Stimulated activated CD4-positive, alpha-beta T cell treated with anti-CD3 and anti-CD28 coated beads, Interleukin-15, amount 100 ng/mL, for 24 hours (primary cell): ENCODE results near the gene AHI1.
"Not testable (repeated sequence)": the region's sequence is repeated elsewhere in the genome, so short reads cannot be mapped to it uniquely, and the experiment has no call there.

Experiments
- DNase-seq: peaks from one replicate; pipeline ENCODE4 v3.0.0-alpha.2; 2020

Gene AHI1

DNA sequence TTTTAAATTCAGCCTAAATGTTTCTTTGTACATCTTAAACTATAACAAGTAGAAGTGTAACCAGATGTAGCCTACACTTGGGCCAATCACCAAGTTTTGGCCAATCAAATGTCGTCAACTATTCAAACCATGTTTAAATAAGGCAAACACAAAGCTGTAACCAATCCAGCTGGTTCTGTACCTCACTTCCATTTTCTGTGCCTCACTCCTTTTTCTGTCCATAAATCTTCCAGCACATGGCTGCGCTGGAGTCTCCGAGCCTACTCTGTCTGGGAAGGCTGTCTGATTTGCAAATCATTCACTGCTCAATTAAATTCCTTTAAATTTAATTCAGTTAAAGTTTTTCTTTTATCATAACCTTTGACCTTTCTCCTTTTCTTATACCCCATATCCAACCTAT lies 7.7 kb upstream of the AHI1 start:
- DNase-seq = no peak

DNA sequence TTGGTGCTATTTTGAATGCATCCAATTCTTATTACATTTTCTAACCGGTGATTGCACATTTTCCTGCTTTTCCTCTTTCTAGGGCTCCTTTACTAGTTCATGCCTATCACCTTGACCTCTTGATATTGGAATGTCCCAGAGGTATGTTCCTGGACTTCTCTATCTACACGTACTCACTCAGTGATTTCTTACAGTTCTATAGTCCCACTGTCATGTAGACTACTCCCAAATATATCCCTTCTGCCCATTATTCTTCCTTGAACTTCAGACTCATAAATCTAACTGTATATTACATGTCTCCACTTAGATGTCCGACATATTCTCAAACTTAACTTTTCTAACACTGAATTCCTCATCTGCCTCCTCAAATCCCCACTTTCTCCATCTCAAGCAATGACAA lies 7.2 kb upstream of the AHI1 start:
- no peak for DNase-seq

DNA sequence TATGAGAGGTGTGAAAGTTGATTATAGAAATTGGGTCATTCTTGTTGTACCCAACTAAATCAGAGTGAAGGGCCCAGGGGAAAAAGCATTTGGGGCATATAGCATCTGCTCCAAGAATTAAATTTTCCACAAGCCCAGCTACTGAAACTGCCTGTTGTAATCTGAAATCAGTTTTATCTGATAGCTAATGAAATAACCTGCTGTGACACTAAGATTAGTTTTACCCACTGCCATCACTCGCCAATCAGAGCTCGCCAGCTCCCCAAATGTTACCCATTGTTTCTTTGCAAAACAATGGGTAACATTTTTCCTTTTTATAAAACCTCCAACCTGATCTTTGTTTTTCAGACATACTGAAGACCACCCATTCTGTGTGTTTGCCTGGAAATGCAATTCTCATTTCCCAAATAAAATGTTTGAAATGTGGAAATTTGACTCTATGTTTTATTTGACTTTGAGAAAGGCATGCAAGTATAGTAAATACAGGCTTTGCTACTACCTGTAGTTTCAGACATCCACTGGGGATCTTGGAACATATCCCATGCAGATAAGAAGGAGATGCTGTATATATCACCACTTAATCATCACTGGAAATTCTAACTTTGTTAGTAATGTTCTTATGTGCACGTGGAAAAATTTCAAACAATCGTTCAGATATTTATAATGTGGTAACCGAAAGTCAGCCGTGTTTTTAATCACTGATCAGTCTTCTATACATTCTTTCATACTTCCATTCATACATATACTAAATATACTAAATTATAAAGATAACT lies 6.3 kb upstream of the AHI1 start:
- DNase-seq = no peak

DNA sequence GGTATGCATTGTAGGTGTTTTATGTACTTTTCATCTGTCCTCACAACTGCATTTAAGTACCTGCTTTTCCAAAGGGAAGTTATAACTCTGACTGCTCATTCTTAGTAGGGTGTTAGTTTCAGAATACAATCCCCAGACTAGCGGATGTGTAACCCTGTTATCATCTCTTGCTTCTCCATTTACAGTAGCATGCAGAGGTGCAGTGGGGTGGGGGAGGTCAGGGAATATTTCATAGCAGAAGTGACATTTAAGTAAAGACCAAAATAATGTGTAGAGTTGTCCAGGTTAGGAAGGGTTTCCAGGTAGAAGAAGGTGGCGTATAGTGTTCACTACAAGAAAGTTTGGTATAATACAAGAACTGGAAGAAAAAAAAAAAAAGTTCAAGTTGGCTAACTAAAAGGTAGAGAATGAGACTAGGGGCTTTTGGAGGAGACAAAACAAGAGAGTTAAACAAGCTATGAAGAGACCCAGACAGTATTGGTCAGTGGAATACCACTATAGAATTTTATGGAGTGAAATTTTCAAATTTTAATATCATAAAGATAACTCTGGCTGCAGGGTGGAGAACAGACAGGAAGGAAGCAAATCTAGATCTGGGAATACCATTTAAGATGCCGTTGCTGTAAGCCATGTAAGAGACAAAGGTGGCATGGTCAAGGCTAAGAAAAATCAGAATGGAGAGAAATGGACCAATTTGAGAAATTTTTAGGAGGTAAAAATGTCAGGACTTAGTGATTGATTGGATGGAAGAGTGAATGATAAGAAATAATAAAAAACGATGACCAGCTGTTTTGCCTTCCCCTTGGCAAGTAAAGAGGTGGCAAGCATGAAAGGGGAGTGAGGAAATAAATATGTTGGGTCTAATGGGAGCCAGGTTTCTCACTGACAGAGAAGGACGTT lies 2.2 kb upstream of the AHI1 start:
- no peak for DNase-seq

DNA sequence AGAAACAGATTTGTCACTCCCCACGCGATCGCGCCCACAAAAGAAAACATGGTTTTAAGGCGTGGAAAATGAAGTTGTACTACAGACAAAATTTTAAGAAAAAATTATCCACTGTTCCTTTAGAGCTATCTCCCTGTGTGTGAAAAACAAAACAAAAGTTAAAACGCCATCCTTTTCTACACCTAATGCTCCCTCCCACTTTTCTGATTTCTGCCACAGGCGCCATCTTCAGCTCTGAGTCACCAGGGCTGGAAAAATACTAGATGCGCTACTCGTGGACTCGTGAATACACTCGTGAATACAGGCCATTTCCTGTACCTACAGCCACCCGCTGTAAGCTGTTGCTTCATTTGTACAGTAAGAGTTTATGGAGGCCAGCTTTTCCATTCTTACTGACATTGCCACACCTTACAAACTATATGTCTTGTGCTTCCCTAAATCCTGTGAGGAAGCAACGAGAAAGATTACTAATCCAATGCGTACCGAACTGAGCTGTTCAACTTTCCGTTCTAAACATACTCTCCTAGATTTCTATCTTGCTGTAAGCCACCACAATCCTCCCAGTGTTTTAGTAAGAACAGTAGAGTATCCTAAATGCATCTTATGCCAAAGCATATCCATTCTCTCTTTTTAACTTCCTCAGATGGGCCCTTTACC lies 773 bp upstream of the AHI1 start:
- DNase-seq = peak; percentile 74

DNA sequence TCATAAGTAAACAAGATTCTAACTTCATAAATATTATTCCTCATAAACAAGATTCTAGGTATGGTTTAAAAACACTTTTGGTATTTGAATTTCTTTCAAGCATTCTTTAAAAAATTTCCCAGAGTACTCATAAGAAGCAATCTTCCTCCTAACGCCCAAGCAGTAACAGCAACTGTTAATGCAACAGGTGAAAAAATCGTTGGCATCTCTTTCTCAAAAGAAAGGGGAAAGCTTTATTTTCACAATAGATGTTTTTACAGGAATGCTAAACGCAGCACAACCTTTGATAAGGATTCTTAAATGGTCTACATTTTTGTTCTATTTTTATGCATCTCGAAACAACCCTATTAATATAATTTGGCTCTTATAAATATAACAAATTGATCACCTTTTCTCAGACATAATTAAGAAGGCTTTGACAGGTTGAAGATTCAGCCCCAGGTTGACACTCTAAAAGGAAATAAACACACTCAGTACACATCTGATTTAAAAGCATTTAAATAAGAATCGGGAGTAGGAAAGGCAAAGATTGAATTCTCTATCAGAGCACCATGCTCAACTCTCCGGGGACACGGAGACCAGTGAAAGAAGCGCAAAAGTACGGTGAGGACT lies 634 bp downstream of the AHI1 start:
- no peak for DNase-seq

DNA sequence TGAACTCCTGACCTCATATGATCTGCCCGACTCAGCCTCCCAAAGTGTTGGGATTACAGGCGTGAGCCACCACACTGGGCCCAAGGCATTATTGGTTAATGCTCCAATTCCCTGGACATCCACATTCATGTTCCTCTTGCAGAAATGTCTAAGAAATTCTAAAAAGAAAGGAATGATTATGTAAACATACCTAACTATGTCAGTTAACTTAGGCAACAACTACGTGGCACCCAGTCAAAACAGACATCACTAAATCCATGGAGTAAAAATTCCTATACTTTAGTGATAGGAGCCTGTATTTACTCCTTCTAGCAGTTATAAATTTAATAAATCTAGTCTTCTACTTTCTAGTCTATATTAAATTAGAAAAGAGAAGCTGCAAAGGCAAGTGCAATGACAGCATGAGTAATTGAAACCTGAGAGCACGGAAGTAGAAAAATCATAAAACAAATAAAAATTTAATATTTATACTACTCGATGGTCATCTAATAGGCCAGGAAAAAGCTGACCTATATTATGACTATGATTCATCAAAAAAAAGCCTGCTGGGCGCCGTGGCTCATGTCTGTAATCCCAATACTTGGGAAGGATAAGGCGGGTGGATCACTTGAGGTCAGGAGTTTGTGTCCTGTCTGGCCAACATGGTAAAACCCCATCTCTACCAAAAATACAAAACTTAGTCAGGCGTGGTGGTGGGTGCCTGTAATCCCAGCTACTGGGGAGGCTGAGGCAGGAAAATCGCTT lies 4.2 kb downstream of the AHI1 start:
- no peak for DNase-seq

DNA sequence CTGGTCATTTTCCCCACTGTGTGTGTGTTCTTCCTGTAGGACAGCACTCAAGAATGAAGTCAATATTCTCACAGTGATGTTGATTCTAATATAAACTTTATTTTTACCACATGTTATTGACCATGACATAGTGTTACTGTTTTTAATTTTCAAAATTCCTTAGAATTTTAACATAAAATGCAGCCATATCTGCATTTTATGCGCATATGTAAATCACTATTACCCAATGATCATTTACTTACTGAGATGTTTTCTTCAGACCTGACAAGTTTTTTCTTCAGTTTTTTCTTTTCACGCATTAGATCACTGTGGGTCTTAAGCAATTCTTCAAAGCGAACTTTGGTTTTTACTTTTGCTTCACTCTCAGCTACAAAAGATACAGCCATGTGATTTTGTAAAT lies 7.2 kb downstream of the AHI1 start:
- no peak for DNase-seq

DNA sequence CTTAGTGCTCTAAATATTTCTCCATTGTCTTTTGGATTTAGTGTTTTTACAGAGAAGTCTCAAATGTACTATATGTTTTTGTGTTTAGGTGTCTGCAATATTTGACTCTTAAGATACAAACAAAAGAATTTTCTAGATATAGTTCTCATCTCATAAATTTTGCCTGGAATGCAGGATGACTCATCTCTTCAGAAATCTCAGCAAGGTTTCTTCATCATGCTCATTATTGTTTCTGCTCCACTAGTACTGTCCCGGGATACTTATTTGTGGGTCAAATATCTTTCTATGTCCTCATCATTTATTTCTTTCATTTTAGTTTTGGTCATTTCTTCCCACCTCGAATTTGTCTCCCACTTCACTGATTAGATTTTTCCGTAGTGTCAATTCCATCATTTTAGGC lies 9.5 kb downstream of the AHI1 start:
- no peak for DNase-seq

DNA sequence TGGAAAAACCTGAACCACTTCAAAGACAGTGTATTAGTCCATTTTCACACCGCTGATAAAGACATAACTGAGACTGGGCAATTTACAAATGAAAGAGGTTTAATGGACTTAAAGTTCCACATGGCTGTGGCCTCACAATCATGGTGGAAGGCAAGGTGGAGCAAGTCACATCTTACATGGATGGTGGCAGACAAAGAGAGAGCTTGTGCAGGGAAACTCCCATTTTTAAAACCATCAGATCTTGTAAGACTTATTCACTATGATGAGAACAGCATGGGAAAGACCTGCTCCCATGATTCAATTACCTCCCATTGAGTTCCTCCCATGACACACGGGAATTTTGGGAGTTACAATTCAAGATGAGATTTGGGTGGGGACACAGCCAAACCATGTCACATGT lies 13.6 kb downstream of the AHI1 start:
- not testable (repeated sequence) for DNase-seq

DNA sequence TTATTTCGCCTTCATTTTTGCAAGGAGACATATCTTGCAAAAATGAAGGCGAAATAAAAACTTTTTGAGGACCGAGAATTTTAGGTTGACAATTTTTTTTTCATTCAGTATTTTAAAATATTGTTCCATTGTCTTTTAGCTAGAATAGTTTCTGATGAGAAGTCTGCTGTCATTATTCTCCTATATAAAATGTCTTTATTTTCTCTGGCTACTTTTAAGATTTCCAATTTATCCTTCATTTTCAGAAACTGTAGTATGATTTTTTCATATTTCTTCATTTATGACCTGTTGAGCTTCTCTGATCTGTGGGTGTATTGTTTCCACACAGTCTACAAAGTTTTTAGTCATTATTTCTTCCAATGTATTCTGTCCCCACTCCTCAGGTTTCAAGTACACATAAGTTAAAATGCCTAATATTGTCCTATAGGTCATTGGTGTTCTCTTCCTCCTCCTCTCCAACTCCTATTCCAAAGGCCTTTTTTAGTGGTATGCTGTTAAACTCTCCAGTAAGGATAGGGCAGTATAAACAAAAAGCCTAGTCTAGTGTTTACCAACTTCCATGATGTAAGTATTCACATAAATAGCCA lies 15.7 kb downstream of the AHI1 start:
- no peak for DNase-seq

DNA sequence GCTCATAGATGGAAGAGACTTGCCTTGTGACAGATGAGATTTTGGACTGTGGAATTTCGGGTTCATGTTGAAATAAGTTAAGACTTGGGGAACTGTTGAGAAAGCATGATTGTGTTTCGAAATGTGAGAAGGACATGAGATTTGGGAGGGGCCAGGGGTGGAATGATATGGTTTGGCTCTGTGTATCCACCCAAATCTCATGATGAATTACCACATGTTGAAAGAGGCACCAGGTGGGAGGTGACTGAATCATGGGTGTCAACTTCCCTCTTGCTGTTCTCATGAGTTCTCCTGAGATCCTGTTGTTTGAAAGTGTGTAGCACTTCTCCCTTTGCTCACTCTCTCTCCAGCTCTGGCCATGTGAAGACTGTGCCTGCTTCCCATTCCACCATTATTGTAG lies 17.9 kb downstream of the AHI1 start:
- no peak for DNase-seq

DNA sequence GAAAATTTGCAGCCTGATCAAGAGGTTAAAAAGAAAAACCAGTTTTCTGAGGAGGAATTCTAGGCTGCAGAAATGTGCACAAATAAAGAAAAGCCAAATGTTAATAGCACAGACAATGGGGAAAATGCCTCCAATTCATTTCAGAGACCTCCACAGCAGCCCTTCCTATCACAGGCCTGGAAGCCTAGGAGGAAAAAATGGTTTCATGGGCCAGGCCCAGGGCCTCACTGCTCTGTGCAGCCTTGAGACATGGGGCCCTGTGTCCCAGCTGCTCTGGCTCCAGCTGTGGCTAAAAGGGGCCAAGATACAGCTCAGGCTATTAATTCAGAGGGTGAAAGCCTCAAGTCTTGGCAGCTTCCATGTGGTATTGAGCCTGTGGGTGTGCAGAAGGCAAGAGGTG lies 18.9 kb downstream of the AHI1 start:
- DNase-seq = no peak

DNA sequence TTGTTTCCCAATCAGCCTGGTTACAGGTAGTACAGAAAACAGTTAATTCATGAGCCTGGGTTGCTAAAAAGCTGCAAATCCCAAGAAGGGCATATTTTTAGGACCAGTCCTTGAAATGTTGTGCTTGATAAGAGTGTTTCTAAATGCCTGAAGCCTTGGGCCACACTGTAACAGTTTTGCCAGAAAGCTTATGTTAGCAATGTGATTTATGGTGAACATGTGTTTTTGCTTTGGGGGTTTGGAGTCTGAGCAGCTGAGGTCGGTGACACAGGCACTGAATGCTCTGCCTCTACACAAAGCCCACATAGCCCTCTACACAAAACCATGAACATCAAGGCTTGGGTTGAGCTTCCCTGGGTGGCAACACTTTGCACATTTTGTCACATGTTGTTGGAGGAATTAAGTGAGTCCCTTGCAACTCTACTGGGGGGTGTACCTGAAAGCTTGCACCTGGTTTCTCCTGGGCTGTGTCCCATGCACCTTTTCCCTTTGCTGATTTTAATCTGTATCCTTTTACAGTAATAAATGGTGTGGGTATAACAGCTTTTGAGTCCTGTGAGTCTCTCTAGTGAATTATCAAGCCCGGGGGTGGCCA lies 22.2 kb downstream of the AHI1 start:
- no peak for DNase-seq

DNA sequence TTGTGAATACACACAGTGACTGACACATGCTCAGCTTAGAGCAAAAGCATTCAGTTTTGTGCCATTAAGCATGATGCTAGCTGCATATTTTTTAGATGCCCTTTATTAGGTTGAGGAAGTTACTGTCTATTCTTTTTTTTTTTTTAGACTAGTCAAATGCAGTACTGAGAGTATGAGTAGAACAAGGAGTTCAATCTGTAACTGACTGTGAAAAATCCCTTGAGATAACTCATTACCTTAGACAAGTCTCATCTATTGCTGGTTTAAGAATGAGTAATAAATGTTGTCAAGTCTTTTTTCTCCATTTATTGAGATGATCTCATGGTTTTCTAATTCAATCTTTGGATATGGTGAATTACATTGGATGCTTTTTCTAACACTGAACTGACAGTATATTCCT lies 23.2 kb downstream of the AHI1 start:
- no peak for DNase-seq

DNA sequence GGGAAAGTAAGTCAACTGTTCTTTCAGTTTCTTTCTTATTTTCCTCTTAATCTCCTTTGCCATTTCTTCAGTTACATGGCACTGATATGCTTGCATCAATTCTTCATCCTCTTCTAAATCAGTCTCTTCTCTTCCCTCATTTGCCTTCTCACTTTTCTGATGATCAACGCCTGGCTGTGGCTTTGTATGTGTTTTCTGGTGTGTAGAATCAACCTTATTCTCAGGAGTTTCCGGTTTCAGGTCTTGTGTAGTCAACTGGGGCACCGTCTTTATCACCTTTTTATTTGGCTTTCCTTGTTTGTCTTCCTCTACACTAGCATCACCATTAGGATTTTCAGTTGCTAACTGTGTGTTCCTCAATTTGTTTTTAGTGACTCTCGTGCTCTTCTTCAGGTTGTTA lies 31.6 kb downstream of the AHI1 start:
- no peak for DNase-seq

DNA sequence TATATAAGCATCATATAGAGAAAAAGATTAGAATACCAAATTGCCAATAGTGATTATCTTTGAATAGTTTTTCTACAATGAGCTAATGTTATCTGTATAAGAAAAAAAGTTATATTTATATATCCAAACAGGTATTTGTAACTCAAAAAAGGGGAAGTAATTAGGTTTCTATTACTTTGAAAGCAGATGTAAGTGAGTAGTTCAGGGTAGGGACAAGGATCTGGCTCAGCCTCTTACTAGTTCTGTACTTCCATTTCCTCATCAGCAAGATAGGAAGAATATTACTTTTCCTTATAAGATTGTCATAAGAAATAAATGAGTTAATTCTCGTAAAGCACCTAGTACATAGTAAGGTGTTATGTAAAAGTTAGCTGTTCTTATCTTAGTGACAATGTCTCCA lies 32.2 kb downstream of the AHI1 start:
- DNase-seq = no peak

DNA sequence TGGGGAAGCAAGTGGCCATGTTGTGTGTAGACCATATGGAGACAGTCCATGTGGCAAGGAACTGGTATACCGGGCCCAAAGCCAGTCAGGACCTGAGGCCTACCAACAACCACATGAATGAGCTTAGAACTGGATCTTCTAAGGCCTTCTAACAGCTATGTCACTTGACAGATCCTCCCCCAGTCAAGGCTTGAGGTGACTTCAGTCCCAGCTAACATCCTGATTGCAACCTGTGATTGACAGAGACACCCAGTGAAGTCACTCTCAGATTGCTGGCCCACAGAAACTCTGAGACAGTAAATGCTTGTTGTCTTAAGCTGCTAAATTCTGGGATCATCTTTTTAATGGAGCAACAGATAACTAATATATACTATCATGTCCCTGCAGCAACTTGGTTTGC lies 32.9 kb downstream of the AHI1 start:
- no peak for DNase-seq

DNA sequence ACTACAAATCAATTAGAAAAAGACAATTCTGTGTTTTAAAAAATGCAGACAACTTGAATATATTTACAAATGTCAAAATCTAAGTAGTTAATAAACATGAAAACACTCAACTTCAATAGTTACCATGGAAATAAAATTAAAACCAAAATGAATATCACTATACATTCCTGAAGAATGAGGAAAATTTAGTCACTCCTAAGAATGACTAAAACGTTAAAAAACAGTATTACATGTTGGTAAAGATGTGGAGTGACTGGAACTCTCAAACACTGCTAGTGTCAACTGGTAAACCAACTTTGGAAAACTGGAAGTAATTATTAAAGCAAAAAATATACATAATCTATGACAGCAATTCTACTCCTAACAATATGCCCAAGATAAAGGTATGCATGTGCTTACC lies 36.3 kb downstream of the AHI1 start:
- DNase-seq = no peak

DNA sequence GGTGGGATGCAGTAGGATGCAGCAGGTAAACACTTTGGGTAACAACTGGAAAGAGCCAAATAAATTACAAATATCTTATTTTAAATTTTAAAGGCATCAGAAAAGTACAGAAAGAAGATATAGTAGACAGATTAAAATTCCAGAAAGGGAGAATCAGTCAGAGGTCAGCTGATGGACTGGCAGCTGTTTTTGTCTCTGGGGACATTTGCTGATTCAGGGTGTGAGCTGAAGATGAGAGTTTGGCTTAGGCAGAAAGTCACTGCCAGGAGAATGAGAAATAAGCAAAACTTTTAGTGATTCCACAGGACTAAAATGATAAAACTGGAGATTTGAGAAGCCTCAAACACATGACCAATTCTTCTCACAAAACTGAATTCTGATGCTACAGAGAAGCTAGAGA lies 39.5 kb downstream of the AHI1 start:
- DNase-seq = no peak

DNA sequence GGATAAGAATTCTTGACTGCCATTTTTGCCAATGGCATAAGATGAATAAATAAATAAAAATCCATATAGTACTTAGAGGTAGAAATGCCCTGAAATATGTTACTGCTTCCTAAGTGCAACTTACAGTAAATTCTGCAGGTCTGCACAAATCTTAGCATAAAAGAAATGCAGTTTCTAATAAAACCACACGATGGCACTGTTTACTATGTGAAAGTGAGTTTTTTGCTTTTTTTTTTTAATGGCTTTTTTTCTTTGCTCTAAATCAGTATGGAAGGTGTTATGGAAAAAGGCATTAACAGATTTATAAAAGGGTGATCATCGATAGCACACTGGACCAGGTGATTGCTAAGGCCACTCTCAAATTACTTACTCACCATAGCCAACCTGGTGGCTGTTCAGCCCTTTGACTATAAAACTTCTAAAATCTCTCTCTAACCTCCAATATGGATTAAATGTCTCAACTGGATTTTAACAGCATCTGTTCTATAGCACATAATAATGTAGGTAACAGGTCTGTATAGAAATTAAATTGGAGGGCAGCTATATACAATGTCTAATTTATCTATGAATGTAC lies 45.8 kb downstream of the AHI1 start:
- DNase-seq = no peak

DNA sequence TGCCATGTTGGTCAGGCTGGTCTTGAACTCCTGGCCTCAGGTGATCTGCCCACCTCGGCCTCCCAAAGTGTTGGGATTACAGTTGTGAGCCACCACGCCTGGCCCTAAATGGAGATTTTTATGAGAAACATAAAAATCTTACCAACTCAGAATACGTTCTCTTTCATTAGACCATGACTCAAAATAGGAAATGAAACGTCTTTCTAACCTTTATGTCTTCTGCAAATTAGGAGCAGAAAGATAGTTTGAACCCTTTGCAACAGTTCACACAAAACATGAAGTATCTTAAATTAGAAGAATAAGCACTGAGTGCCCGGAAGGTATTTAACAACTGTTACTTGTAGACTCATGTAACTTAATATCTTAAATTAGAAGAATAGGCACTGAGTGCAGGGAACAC lies 48.3 kb downstream of the AHI1 start:
- DNase-seq = no peak
